Psoas muscle (tissue), 8 donors: Measurements from ENCODE around the gene SH3D19. TPM values are rescaled to one million over a fixed set of nuclear protein-coding genes. Genes with fewer than 3 reads are reported as not detected.
A peak's percentile ranks its signal among the peaks of the same experiment; 100 is the strongest.

Experiments
- ATAC-seq, 4 donors: fragments of 200-7000 bp; cut with Tn5 transposase; one replicate each; pipeline ENCODE4 v1.9.1; 2020; ENCODE audit warnings: moderate library complexity in 3 of 4, mild to moderate bottlenecking in 2 of 4
- DNase-seq, 2 donors: peaks; one replicate each; pipeline ENCODE4 v3.0.0-alpha.2; 2020
- H3K27ac ChIP-seq: fragments of 200-600 bp; one replicate; pipeline ENCODE4 v1.8.0; 2022
- H3K27me3 ChIP-seq, 3 donors: fragments of 200-600 bp in 1 of 3; one replicate each; pipeline versions ENCODE4 v1.6.1 to v1.8.0; 2013 to 2022; ENCODE audit warnings: low read length in 2 of 3, mild to moderate bottlenecking in 2 of 3, moderate library complexity in 1 of 3; ENCODE audit not compliant: insufficient read depth in 3 of 3
- H3K36me3 ChIP-seq, 2 donors: fragments of 200-600 bp in 1 of 2; one replicate each; pipeline versions ENCODE4 v1.6.1 to v1.8.0; 2013 to 2022; ENCODE audit warnings: low read depth in 1 of 2, mild to moderate bottlenecking in 1 of 2, moderate library complexity in 1 of 2; ENCODE audit not compliant: insufficient read depth in 1 of 2
- H3K4me1 ChIP-seq: fragments of 200-600 bp; one replicate; pipeline ENCODE4 v1.8.0; 2022
- H3K4me3 ChIP-seq: fragments of 200-600 bp; one replicate; pipeline ENCODE4 v1.8.0; 2022; ENCODE audit warnings: mild to moderate bottlenecking
- H3K9me3 ChIP-seq: fragments of 200-600 bp; one replicate; pipeline ENCODE4 v1.8.0; 2022
- CTCF ChIP-seq: fragments of 200-600 bp; IDR thresholded peaks from one replicate; pipeline ENCODE4 v1.8.0; 2022; ENCODE audit warnings: antibody characterized with exemption
- WGBS, 3 donors: extraction: QIAGEN DNeasy Blood & Tissue Kit; methylation state at CpG; one replicate each; pipeline versions ENCODE4 v1.1.6 to v1.1.7; 2013; 5-methylcytosine and 5-hydroxymethylcytosine counted together
- intact Hi-C, 2 donors: fragments of 100-400 bp; cut with DNase I; formaldehyde crosslinking; loops; one replicate each; pipeline versions ENCODE4 v1.11.0 to v1.14.2; 2022
- polyA plus RNA-seq, 3 donors: library from polyadenylated mRNA; stranded (reverse); fragments of 200-250 nt; gene quantifications; one replicate each; pipeline ENCODE4 v1.2.3, GENCODE V29; 2013
- total RNA-seq, 4 donors: library from RNA; stranded (reverse); fragmentation: NEBNext Ultra II Directional in 2 of 4; extraction: Animal tissue kit (Norgen Biotek cat#: 25700) in 2 of 4; gene quantifications; one replicate each; pipeline versions ENCODE4 v1.2.1 to v1.2.4, GENCODE V29; 2021 to 2023
- donor health status: healthy with polysubstance abuse.
- donor health status: DM: no; HTN: no; CAD: no; lungs with moderate emphysema.
- donor health status: Bipolar disorder and iron deficiency.
- donor health status: healthy.
- donor health status: DM: yes; HTN: yes; CAD: no.
- donor health status: DM: no; HTN: no; CAD: no.
- donor health status: DM: no; HTN: no; CAD: no.
- donor health status: DM: yes; HTN: yes; CAD: no.

The SH3D19 gene
- total and polyA plus RNA-seq, 7 donors: 7.0 to 59.0 (median 26.9) TPM

DNA sequence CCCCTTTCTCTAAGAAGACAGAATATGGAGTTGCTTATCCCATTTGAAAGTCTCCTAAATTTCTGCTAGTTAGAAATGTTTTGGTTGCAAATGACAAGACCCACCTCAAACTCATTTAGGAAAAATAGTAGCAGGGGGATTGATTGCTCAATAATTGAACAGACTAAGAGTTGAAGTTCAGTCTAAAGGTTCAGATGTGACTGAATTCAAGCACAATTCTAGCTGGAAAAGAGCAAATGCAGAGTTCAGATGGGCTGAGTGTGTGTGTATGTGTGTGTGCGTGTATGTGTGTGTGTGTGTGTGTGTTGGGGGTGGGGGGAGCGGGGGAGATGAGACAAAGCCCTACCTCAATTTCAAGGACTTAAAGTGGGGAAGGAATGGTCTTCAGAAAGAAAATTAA is 35.7 kb upstream of the SH3D19 start:
- TF ChIP-seq CTCF: no peak
- no peak overlapping the region for H3K27ac ChIP-seq
- 93 to 99% (median 97%) methylated on average over 2 of the region's 2 CpGs for WGBS, 3 donors
- peaks cover 3% of the 10 kb centered on the region for H3K4me1 ChIP-seq
- H3K4me3 ChIP-seq: no peak overlapping the region
- intact Hi-C loops: loop anchor here (5.0 to 10.0 kb wide), 6 partner anchors 46 to 254 kb away; partner anchors contain the start of genes PRSS48 (in 2 of the 2) and FHIP1A (in 1 of the 2)
- DNase-seq (no peak), ATAC-seq (no peak)
- H3K9me3 ChIP-seq: no peaks in the 10 kb centered on the region
- H3K36me3 ChIP-seq: no peaks in the 10 kb centered on the region
- H3K27me3 ChIP-seq: no peaks in the 10 kb centered on the region

- ATAC-seq: no peak
- H3K27me3 ChIP-seq: no peaks in the 10 kb centered on the region
- H3K4me3 ChIP-seq: no peak overlapping the region
- no peaks in the 10 kb centered on the region for H3K9me3 ChIP-seq
- 71 to 81% (median 76%) methylated on average over 4 of the region's 4 CpGs for WGBS, 3 donors
- peaks cover 3% of the 10 kb centered on the region for H3K4me1 ChIP-seq
- no peak for TF ChIP-seq CTCF
- no peak for DNase-seq
- no peak overlapping the region for H3K27ac ChIP-seq
- no peaks in the 10 kb centered on the region for H3K36me3 ChIP-seq
- intact Hi-C loops: no loop called here
Measured at GRCh38 chr4:151359576-151359975, 34.2 kb upstream of the SH3D19 start.

- Histone ChIP-seq H3K27ac (no peak overlapping the region), H3K9me3 (no peaks in the 10 kb centered on the region), H3K4me3 (no peak overlapping the region), H3K4me1 (peaks cover 3% of the 10 kb centered on the region), H3K36me3 (no peaks in the 10 kb centered on the region), H3K27me3 (no peaks in the 10 kb centered on the region)
- WGBS, 3 donors: 32 to 54% (median 49%) methylated on average over 3 of the region's 3 CpGs
- ATAC-seq (peak in 2 of 4 donors; percentile 31 to 41), DNase-seq (no peak)
- intact Hi-C loops: no loop called here
- no peak for TF ChIP-seq CTCF
Measured at GRCh38 chr4:151358266-151358665, 32.9 kb upstream of the SH3D19 start.

- 93 to 97% (median 95%) methylated on average over 1 of the region's 1 CpG for WGBS, 3 donors
Measured at GRCh38 chr4:151356510-151356909, 31.1 kb upstream of the SH3D19 start.

More at GRCh38 chr4:151356510-151356909, 31.1 kb upstream of the SH3D19 start:
- no peak for ATAC-seq
- no peak overlapping the region for H3K27ac ChIP-seq
- H3K9me3 ChIP-seq: no peaks in the 10 kb centered on the region
- DNase-seq: no peak
- intact Hi-C loops: no loop called here
- TF ChIP-seq CTCF: no peak
- no peaks in the 10 kb centered on the region for H3K4me1 ChIP-seq
- H3K27me3 ChIP-seq: peaks cover 0 to 2% (median 0%) of the 10 kb centered on the region in 3 donors
- H3K36me3 ChIP-seq: no peaks in the 10 kb centered on the region
- no peak overlapping the region for H3K4me3 ChIP-seq
